Measurements from ENCODE around the gene ATP6V0E2.
"Not testable (repeated sequence)": the region's sequence is repeated elsewhere in the genome, so short reads cannot be mapped to it uniquely, and the experiment has no call there.

DNA sequence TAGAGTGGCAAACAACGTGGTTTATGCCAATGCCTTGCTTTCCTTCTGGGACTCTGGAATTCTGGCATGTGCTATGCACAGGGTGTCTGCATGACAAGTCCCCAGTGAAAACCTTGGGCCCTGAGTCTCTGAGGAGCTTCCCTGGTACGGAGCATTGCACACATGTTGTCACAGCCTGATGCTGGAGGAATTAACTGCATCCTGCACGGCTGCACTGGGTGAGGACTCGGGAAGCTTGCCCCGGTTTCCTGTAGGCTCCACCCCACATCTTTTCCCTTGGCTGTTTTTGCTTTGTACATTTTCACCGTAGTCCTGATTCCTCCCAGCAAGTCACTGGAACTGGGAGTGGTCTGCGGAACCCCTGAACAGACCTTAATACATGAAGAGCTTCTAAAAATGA lies 52.6 kb downstream of the ATP6V0E2 start:
- TF ChIP-seq EZH2 (IDR thresholded peaks at IDR 0.05; ENCODE audit: insufficient read depth, low read length): not testable (repeated sequence)
- TF ChIP-seq, protein P1, sequence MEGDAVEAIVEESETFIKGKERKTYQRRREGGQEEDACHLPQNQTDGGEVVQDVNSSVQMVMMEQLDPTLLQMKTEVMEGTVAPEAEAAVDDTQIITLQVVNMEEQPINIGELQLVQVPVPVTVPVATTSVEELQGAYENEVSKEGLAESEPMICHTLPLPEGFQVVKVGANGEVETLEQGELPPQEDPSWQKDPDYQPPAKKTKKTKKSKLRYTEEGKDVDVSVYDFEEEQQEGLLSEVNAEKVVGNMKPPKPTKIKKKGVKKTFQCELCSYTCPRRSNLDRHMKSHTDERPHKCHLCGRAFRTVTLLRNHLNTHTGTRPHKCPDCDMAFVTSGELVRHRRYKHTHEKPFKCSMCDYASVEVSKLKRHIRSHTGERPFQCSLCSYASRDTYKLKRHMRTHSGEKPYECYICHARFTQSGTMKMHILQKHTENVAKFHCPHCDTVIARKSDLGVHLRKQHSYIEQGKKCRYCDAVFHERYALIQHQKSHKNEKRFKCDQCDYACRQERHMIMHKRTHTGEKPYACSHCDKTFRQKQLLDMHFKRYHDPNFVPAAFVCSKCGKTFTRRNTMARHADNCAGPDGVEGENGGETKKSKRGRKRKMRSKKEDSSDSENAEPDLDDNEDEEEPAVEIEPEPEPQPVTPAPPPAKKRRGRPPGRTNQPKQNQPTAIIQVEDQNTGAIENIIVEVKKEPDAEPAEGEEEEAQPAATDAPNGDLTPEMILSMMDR (IDR thresholded peaks at IDR 0.05; ENCODE audit: insufficient read depth, low read depth, low read length): not testable (repeated sequence)

Measured in astrocyte (in vitro differentiated cells and primary cell).